ENCODE results near the gene ST6GALNAC2. TPM values are rescaled to one million over a fixed set of nuclear protein-coding genes. Genes with fewer than 3 reads are reported as not detected.
A peak's percentile ranks its signal among the peaks of the same experiment; 100 is the strongest.
"Not testable (repeated sequence)": the region's sequence is repeated elsewhere in the genome, so short reads cannot be mapped to it uniquely, and the experiment has no call there.

ST6GALNAC2 gene
- total RNA-seq, 1 experiment from 2014 or later = 0.84 TPM

DNA sequence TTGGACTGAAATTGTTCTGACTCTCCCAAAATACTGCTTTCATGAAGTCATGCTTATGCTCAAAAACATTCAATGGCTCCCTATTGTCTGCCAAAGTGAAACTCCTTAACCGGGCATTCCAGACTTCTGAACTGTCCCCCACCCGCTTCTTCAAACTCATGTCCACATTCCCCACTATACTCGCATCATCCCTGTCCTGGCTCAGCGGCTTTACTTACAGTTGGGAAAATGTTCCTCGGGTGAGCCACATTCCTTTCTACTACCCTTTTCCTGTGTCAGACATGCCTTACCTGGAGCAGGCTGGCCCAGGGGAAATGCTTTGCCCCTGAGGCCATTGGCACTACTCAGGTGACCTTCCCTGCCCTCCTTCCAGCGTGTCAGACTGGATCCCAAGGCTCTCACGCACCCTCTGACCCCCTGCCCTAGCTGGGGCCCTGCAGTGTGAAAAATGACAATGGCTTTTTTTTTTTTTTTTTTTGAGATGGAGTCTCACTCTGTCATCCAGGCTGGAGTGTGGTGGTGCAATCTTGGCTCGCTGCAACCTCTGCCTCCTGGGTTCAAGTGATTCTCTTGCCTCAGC, 53.5 kb downstream of the ST6GALNAC2 start:
- H3K27me3 ChIP-seq (replicated peaks) = no peaks in the 10 kb centered on the region
- DNase-seq (ENCODE audit: low read depth in 1 of 2, low spot score in 2 of 2) = peak; percentile 66 to 76
- peak overlapping the region; percentile 88 for H3K27ac ChIP-seq
- H3K4me1 ChIP-seq (replicated peaks) = peaks cover 58% of the 10 kb centered on the region
- H3K4me3 ChIP-seq = no peak overlapping the region
- no peaks in the 10 kb centered on the region for H3K9me3 ChIP-seq (replicated peaks)
- H3K36me3 ChIP-seq = no peaks in the 10 kb centered on the region

GRCh38 chr17:76531486-76532038, 54.1 kb downstream of the ST6GALNAC2 start:
- Histone ChIP-seq H3K36me3 (no peaks in the 10 kb centered on the region), H3K4me3 (no peak overlapping the region), H3K27ac (peak overlapping the region; percentile 88), H3K4me1 (replicated peaks) (peaks cover 57% of the 10 kb centered on the region), H3K27me3 (replicated peaks) (no peaks in the 10 kb centered on the region), H3K9me3 (replicated peaks) (no peaks in the 10 kb centered on the region)
- DNase-seq (ENCODE audit: low read depth in 1 of 2, low spot score in 2 of 2) = no peak

DNA sequence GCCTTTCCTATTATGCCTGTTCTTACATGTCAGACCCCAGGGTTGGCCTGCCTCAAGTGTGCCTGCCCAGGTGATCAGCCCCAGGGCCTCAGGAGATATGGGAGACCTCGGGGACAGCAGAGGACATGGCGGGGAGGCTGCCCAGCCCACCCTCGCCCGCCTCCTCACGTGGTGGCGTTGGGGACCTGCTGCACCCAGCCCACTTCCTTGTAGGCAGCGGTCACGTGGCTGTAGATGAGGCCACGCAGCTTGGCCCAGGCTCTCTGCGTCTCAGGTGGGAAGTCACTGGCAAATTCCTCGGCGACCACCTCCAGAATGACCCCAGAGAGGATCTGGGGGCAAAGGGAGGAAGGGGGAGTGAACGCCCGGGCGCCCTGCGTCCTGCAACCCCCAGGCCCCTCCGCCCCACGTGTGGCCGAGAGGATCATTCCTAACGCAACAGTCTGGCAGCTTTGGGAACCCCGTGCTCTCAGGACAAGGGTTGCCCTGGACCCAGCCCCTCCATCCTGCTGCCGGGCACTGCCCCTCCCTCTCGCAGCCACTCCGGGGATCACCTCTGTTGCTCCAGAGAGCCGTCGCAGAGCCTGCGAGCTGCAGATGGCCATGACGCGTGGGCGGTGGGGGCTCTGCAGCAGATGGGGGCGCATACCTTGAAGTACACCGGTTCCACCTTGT, 54.7 kb downstream of the ST6GALNAC2 start:
- Histone ChIP-seq H3K4me1 (replicated peaks) (peaks cover 57% of the 10 kb centered on the region), H3K36me3 (no peaks in the 10 kb centered on the region), H3K4me3 (no peak overlapping the region), H3K9me3 (replicated peaks) (no peaks in the 10 kb centered on the region), H3K27me3 (replicated peaks) (no peaks in the 10 kb centered on the region), H3K27ac (peak overlapping the region; percentile 88)
- no peak for DNase-seq (ENCODE audit: low read depth in 1 of 2, low spot score in 2 of 2)

GRCh38 chr17:76530095-76530723, 55.5 kb downstream of the ST6GALNAC2 start:
- peak overlapping the region; percentile 88 for H3K27ac ChIP-seq
- H3K4me3 ChIP-seq = no peak overlapping the region
- peak; percentile 92 to 93 for DNase-seq (ENCODE audit: low read depth in 1 of 2, low spot score in 2 of 2)
- H3K9me3 ChIP-seq (replicated peaks) = no peaks in the 10 kb centered on the region
- peaks cover 62% of the 10 kb centered on the region for H3K4me1 ChIP-seq (replicated peaks)
- no peaks in the 10 kb centered on the region for H3K27me3 ChIP-seq (replicated peaks)
- H3K36me3 ChIP-seq = no peaks in the 10 kb centered on the region

GRCh38 chr17:76529224-76530094, 56.2 kb downstream of the ST6GALNAC2 start:
- peak; percentile 91 to 92 for DNase-seq (ENCODE audit: low read depth in 1 of 2, low spot score in 2 of 2)
- Histone ChIP-seq H3K36me3 (no peaks in the 10 kb centered on the region), H3K4me3 (no peak overlapping the region), H3K27me3 (replicated peaks) (no peaks in the 10 kb centered on the region), H3K9me3 (replicated peaks) (no peaks in the 10 kb centered on the region), H3K4me1 (replicated peaks) (peaks cover 69% of the 10 kb centered on the region), H3K27ac (peak overlapping the region; percentile 88)

GRCh38 chr17:76528528-76529223, 57.0 kb downstream of the ST6GALNAC2 start:
- DNase-seq (ENCODE audit: low read depth in 1 of 2, low spot score in 2 of 2) = peak in 1 of 2 experiments; percentile 59
- Histone ChIP-seq H3K36me3 (no peaks in the 10 kb centered on the region), H3K27ac (peak overlapping the region; percentile 88), H3K4me1 (replicated peaks) (peaks cover 75% of the 10 kb centered on the region), H3K9me3 (replicated peaks) (no peaks in the 10 kb centered on the region), H3K4me3 (peak overlapping the region; percentile 19), H3K27me3 (replicated peaks) (no peaks in the 10 kb centered on the region)

GRCh38 chr17:76528156-76528527, 57.5 kb downstream of the ST6GALNAC2 start:
- Histone ChIP-seq H3K36me3 (no peaks in the 10 kb centered on the region), H3K9me3 (replicated peaks) (no peaks in the 10 kb centered on the region), H3K27ac (peak overlapping the region; percentile 88), H3K4me3 (peak overlapping the region; percentile 19), H3K27me3 (replicated peaks) (no peaks in the 10 kb centered on the region), H3K4me1 (replicated peaks) (peaks cover 80% of the 10 kb centered on the region)
- peak; percentile 43 to 61 for DNase-seq (ENCODE audit: low read depth in 1 of 2, low spot score in 2 of 2)

- Histone ChIP-seq H3K27ac (peak overlapping the region; percentile 88), H3K4me1 (replicated peaks) (peaks cover 84% of the 10 kb centered on the region), H3K4me3 (peak overlapping the region; percentile 19; the same call in 1 of the 2 replicates)
Measured at GRCh38 chr17:76527430-76528111, 58.1 kb downstream of the ST6GALNAC2 start.

GRCh38 chr17:76527016-76527415, 58.6 kb downstream of the ST6GALNAC2 start:
- not testable (repeated sequence) for DNase-seq (ENCODE audit: low read depth in 1 of 2, low spot score in 2 of 2); H3K36me3 ChIP-seq; H3K27ac ChIP-seq; H3K9me3 ChIP-seq (replicated peaks); H3K4me3 ChIP-seq; H3K27me3 ChIP-seq (replicated peaks)
- H3K4me1 ChIP-seq (replicated peaks) = peaks cover 78% of the 10 kb centered on the region

More at GRCh38 chr17:76527430-76528111, 58.1 kb downstream of the ST6GALNAC2 start:
- peak; percentile 98 to 99 for DNase-seq (ENCODE audit: low read depth in 1 of 2, low spot score in 2 of 2)
- no peaks in the 10 kb centered on the region for H3K27me3 ChIP-seq (replicated peaks)
- H3K9me3 ChIP-seq (replicated peaks) = no peaks in the 10 kb centered on the region
- no peaks in the 10 kb centered on the region for H3K36me3 ChIP-seq

GRCh38 chr17:76525513-76525833, 60.2 kb downstream of the ST6GALNAC2 start:
- peaks cover 63% of the 10 kb centered on the region for H3K4me1 ChIP-seq (replicated peaks)
- H3K4me3 ChIP-seq; H3K9me3 ChIP-seq (replicated peaks); DNase-seq (ENCODE audit: low read depth in 1 of 2, low spot score in 2 of 2); H3K27me3 ChIP-seq (replicated peaks); H3K36me3 ChIP-seq: not testable (repeated sequence)
- peak overlapping the region; percentile 30 for H3K27ac ChIP-seq

DNA sequence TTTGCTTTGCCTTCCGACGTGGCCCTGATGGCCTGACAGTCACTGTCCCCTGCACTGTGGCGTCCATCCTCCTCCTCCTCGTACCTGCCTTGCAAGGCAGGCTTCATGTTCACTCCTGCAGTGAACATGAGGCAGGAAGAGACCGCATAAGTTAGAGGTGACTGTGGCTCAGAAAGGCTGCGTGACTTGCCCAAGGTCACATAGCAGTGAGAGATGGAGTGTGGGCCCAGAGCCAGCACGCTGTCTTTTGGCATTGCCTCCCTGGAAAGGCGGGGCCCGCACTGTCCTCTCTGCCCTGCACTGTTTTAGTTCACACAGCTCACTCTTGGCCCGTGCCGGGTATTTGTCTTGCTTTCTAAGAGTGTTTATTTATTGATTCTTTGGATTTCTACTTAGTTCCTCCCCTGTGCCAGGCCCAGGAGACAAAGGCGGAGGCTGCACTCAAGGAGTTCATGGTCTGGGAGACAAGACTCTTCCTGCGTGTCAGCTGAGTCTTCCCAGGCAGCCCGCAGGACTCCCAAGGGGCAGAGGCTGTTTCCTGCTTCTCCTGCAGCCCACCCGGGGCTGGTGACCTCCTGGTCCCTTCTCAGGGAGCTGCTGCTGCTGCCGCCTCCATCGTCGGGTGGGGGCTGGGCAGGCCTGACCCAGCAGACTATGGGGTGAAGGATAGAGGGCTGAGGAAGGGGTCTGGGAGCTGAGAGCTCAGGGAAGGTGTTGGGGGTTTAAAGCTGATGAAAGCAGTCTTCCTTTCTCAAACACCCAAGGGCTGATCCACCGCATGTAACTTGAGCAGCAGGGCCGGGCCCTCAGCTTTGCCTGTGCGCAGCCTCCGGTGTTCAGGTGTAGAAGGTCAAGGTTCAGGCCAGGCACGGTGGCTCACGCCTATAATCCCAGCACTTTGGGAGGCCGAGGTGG, 60.8 kb downstream of the ST6GALNAC2 start:
- Histone ChIP-seq H3K9me3 (replicated peaks) (no peaks in the 10 kb centered on the region; the same call in 1 of the 2 replicates), H3K27ac (peak overlapping the region; percentile 30), H3K27me3 (replicated peaks) (no peaks in the 10 kb centered on the region), H3K36me3 (no peaks in the 10 kb centered on the region), H3K4me3 (no peak overlapping the region), H3K4me1 (replicated peaks) (peaks cover 56% of the 10 kb centered on the region)
- DNase-seq (ENCODE audit: low read depth in 1 of 2, low spot score in 2 of 2) = peak; percentile 95 to 97
